HFFc6 (cell line): ENCODE data around the gene SLC35F1. TPM values are rescaled to one million over a fixed set of nuclear protein-coding genes. Genes with fewer than 3 reads are reported as not detected.

ENCODE experiments used
- DNase-seq: peaks from one replicate; pipeline ENCODE4 v3.0.0-alpha.2; 2018
- H3K27ac Mint-ChIP-seq: 2 replicates; pipeline ENCODE4 v1.8.0; 2020; ENCODE audit warnings: mild to moderate bottlenecking, mixed read lengths
- H3K27me3 Mint-ChIP-seq: 2 replicates; pipeline ENCODE4 v1.8.0; 2021; ENCODE audit warnings: mild to moderate bottlenecking, moderate library complexity, mixed read lengths; ENCODE audit not compliant: insufficient read depth
- H3K36me3 Mint-ChIP-seq: 2 replicates; pipeline ENCODE4 v1.8.0; 2021; ENCODE audit warnings: low read depth, mixed read lengths
- H3K4me1 Mint-ChIP-seq: 2 replicates; pipeline ENCODE4 v1.8.0; 2020; ENCODE audit warnings: low read depth, mixed read lengths
- H3K4me3 Mint-ChIP-seq: 2 replicates; pipeline ENCODE4 v1.8.0; 2020; ENCODE audit warnings: mild to moderate bottlenecking, moderate library complexity, mixed read lengths
- H3K9me3 Mint-ChIP-seq: 2 replicates; pipeline ENCODE4 v1.8.0; 2020; ENCODE audit warnings: mild to moderate bottlenecking, mixed read lengths
- total RNA-seq, 6 experiments: library from RNA; stranded (reverse); fragmentation: NEBNext Ultra II Directional; extraction: Animal tissue kit (Norgen Biotek cat#: 25700); gene quantifications; 2 replicates in 1 of 6; 3 replicates in 5 of 6; pipeline ENCODE4 v1.2.3, GENCODE V29; 2021
- TF ChIP-seq, protein P1 (sequence below): fragments of 200-600 bp; sonication (generic); IDR thresholded peaks from 2 replicates; pipeline ENCODE4 v1.5.0; 2021; ENCODE audit warnings: antibody characterized with exemption, mild to moderate bottlenecking

Gene SLC35F1
- total RNA-seq, 6 experiments from 2014 or later: not detected

DNA sequence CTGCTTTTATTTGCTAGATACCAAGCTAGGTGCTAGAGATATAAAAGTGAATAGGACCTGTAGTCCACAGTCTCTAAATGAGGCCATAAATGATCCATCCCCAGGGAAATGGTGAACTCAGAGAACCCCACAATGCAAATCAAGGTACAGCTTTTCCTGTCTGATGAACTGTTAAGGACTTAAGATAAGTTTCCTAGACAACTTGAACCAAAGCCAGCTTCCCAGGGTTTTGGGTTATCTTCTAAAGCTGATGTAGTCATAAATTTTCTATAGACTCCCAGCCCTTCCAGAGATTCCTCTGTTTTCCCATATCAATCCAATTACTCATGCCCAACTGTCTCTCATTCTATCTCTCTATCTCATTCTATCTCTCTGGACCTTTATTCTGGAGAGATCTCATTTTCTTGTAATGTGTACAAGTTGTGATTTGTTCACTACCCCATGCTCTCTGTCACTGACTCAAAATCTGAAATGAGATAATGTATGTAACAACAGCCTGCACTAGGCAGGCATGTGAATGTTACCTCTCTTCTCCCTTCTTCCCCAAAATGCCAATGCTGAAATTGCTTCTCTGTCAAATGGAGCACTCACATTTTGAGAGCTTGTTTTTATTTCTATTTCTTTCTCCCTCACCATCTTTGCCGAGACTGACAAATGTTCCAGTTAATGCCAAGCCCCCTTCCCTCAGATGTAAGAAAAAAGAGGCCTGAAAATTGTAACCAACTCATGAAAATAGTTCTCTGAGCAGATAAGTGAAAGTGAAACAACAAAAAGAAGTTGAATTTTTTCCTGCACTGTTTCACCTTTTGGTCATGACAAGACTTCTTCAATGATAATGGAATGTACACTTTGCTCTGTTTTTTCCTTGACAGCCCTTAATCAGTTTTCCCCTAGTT, 279.9 kb downstream of the SLC35F1 start:
- Mint-ChIP-seq H3K9me3 (peaks cover 57% of the 10 kb centered on the region), H3K36me3 (no peaks in the 10 kb centered on the region; the same call in 1 of the 2 replicates), H3K4me3 (no peak overlapping the region), H3K27me3 (no peaks in the 10 kb centered on the region; the same call in 1 of the 2 replicates), H3K27ac (no peak overlapping the region), H3K4me1 (no peaks in the 10 kb centered on the region)
- DNase-seq: no peak
- TF ChIP-seq, protein P1, sequence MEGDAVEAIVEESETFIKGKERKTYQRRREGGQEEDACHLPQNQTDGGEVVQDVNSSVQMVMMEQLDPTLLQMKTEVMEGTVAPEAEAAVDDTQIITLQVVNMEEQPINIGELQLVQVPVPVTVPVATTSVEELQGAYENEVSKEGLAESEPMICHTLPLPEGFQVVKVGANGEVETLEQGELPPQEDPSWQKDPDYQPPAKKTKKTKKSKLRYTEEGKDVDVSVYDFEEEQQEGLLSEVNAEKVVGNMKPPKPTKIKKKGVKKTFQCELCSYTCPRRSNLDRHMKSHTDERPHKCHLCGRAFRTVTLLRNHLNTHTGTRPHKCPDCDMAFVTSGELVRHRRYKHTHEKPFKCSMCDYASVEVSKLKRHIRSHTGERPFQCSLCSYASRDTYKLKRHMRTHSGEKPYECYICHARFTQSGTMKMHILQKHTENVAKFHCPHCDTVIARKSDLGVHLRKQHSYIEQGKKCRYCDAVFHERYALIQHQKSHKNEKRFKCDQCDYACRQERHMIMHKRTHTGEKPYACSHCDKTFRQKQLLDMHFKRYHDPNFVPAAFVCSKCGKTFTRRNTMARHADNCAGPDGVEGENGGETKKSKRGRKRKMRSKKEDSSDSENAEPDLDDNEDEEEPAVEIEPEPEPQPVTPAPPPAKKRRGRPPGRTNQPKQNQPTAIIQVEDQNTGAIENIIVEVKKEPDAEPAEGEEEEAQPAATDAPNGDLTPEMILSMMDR: no peak

DNA sequence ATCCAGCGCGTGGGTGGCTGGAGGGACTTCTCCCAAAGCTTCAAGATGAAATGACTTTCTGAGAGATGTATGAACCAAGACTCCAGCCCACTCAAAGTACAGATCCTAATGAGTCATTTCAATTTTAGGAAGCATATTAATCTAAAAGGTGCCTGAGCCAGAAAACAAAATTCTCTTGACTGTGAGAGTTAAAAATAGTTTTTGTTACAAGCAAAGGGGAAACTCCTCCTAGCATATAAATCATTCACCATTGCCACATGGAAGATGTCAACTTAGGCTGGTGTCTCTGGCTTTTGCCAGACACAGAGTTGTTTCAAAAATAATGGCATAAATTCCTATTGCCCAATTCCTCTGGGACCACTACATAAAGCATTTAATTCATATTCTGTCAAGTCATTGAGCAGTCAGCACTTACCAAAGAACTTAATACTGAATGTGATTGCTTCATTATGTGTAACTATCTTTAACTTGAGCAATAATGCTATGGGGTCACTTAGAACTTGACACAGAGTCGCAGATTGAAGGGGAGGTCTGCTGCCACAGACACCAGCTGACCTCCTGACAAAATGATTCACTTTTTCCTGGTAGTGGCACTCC, 280.6 kb downstream of the SLC35F1 start:
- Mint-ChIP-seq H3K27me3 (no peaks in the 10 kb centered on the region), H3K4me3 (no peak overlapping the region), H3K27ac (no peak overlapping the region), H3K9me3 (peaks cover 53% of the 10 kb centered on the region), H3K4me1 (no peaks in the 10 kb centered on the region), H3K36me3 (no peaks in the 10 kb centered on the region; the same call in 1 of the 2 replicates)
- TF ChIP-seq, protein P1: no peak
- no peak for DNase-seq

DNA sequence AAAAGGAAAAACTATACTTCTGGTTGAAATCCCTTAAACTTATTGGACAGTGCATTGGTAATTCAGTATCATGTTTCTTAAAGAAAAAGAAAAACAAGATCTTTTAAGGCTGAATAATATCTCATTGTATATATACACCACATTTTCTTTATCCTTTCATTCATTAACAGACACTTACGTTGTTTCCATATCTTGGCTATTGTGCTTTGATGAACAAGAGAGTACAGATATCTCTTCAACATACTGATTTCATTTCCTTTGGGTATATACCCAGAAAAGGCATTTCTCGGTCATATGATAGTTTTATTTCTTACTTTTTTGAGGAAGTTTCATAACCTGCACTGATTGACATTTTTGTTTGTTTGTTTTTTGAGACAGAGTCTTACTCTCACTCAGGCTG, 281.5 kb downstream of the SLC35F1 start:
- no peak overlapping the region for H3K27ac Mint-ChIP-seq
- no peak overlapping the region for H3K4me3 Mint-ChIP-seq
- TF ChIP-seq, protein P1: no peak
- H3K4me1 Mint-ChIP-seq: no peaks in the 10 kb centered on the region
- no peak for DNase-seq
- H3K9me3 Mint-ChIP-seq: peaks cover 48% of the 10 kb centered on the region
- H3K27me3 Mint-ChIP-seq: no peaks in the 10 kb centered on the region
- no peaks in the 10 kb centered on the region; the same call in 1 of the 2 replicates for H3K36me3 Mint-ChIP-seq

DNA sequence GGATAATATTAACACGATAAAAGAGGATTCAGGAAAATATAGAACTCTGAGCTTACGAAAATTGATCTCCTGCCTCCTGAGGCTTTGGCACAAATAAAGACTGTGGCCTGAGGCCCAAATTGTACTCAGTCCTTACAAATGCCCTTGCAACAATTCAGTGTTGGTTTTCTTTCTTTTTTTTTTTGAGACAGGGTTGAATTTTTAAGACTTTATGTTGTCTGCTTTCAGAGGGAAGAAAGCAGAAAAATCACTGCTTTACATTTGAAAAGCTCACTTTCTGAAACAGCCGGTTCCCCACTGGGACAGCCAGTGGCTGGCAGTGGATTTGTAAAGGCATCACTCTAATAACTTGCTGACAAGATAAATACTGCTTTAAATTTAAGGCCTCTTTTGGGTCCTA, 290.5 kb downstream of the SLC35F1 start:
- Mint-ChIP-seq H3K27ac (no peak overlapping the region), H3K4me1 (no peaks in the 10 kb centered on the region), H3K36me3 (no peaks in the 10 kb centered on the region)

DNA sequence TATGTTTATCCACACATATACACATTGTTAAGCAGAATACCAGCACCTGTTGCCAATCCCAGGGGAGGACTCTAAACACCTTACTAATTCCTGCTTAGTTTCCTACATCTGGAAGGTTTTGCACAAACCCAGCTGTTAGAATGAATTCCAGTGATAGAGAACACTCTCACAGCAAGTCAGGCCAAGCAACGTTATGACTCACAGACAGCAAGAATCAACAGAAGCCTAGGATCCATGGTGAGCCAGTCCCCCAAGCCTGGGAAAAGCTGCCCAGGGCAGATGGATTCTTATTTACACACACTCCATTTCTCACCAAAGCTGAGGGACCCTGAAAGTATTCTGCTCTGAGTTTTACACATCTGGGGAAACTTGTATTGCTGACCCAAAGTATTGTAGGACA, 291.7 kb downstream of the SLC35F1 start:
- no peak for DNase-seq
- Mint-ChIP-seq H3K27me3 (no peaks in the 10 kb centered on the region), H3K4me3 (no peak overlapping the region), H3K27ac (no peak overlapping the region), H3K36me3 (no peaks in the 10 kb centered on the region), H3K4me1 (no peaks in the 10 kb centered on the region), H3K9me3 (peaks cover 36% of the 10 kb centered on the region)
- TF ChIP-seq, protein P1: no peak

More for the DNA sequence above, 290.5 kb downstream of the SLC35F1 start:
- TF ChIP-seq, protein P1: no peak
- Mint-ChIP-seq H3K4me3 (no peak overlapping the region), H3K9me3 (peaks cover 33% of the 10 kb centered on the region), H3K27me3 (no peaks in the 10 kb centered on the region)
- DNase-seq: no peak
